ENCODE measurements around the gene GATC.

GRCh38 chr12:120403869-120404268, 42.4 kb upstream of the GATC start:
- TF ChIP-seq, protein P1, sequence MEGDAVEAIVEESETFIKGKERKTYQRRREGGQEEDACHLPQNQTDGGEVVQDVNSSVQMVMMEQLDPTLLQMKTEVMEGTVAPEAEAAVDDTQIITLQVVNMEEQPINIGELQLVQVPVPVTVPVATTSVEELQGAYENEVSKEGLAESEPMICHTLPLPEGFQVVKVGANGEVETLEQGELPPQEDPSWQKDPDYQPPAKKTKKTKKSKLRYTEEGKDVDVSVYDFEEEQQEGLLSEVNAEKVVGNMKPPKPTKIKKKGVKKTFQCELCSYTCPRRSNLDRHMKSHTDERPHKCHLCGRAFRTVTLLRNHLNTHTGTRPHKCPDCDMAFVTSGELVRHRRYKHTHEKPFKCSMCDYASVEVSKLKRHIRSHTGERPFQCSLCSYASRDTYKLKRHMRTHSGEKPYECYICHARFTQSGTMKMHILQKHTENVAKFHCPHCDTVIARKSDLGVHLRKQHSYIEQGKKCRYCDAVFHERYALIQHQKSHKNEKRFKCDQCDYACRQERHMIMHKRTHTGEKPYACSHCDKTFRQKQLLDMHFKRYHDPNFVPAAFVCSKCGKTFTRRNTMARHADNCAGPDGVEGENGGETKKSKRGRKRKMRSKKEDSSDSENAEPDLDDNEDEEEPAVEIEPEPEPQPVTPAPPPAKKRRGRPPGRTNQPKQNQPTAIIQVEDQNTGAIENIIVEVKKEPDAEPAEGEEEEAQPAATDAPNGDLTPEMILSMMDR (optimal IDR thresholded peaks at IDR 0.05 in 1 of 3, IDR thresholded peaks at IDR 0.05 in 1 of 3, conservative IDR thresholded peaks at IDR 0.05 in 1 of 3; ENCODE audit: extremely low read depth in 1 of 3, insufficient read depth in 2 of 3, low read length in 3 of 3), result no peak
- no peak for TF ChIP-seq EZH2 (IDR thresholded peaks at IDR 0.05; ENCODE audit: low read length)

Measured in keratinocyte (primary cell).